GM15510 (cell line): Measurements from ENCODE around the gene EFNA5.

ENCODE experiments used
- POLR2A ChIP-seq: IDR thresholded peaks from 3 replicates; pipeline ENCODE4 v1.6.1; 2011; ENCODE audit warnings: borderline replicate concordance; ENCODE audit not compliant: insufficient read length; ENCODE audit errors: extremely low read depth

EFNA5 gene

DNA sequence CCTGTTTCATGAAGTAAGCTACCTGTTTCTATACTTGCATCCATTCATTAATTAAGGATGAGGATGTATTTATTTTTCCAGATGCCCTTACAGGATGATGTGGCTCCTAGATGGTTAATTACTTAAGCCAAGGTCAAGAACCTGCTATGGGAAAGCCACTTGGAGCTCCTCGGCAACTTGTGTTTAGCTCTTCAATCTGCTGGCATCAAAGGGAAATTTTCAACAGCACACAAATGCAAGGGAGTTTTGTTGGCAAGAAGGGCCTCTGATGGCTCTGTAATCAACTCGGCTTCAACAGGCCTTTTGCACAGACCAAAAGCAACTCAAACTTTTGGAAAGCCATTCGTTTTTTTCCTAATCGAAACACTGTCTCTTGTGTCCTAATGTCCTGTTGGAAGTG is 125.3 kb downstream of the EFNA5 start:
- no peak for TF ChIP-seq POLR2A

DNA sequence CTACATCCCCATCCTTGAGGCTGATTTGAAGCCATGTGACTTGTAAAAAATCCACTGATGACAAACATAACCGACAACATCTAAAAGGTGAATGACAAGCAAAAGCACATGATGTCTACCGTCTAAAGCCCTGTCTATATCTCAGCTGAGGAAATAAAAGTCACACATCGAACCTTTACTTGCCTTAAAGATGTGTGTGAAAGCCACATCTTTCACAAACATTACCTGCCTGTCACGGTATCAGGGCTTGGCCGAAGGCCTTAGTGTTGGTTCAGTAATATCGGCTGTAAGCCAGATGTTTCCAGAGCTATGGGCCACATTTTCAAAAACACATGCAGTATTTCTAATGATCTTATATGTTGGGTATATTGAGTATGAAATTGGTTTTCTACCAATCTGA is 125.8 kb downstream of the EFNA5 start:
- TF ChIP-seq POLR2A, result no peak

DNA sequence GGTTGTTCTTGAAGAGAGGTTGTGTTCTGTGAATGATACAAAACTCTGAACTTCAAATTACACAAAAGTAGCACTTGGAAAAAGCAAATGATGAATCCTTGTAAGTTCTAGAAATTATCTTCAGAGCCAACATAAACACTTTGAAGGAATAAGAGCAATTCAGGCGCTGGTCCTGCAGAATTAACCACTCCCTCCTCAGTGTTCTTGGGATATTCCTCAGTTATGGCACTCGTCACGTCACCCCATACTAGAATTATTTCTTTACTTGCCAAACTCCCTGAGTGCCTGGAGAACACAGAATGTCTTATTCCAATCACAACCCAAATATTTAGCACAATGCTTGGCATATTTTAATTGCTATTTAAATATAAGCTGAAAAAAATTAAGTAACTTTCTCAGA is 126.3 kb downstream of the EFNA5 start:
- no peak for TF ChIP-seq POLR2A

- TF ChIP-seq POLR2A, result no peak
These were observed 126.9 kb downstream of the EFNA5 start for GRCh38 chr5:107543868-107544267.

DNA sequence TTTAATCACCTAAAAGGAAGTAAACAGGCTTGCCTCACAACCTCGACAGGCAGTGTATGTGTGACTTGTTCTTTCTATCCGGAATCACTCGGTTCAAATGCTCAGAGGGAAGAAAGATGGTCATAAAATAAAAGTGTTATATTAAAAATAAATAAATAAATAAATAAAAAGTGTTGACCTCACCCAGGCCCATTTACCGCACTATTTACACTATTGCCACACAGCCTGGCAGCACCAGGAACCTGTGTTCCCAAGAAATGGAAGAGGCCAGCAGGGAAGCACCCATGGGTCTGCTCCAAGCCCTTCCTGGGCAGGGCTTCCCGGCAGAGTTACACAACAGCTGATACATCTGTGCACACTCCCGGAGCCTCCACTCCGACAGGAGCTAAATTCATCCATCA is 127.9 kb downstream of the EFNA5 start:
- TF ChIP-seq POLR2A, result no peak

DNA sequence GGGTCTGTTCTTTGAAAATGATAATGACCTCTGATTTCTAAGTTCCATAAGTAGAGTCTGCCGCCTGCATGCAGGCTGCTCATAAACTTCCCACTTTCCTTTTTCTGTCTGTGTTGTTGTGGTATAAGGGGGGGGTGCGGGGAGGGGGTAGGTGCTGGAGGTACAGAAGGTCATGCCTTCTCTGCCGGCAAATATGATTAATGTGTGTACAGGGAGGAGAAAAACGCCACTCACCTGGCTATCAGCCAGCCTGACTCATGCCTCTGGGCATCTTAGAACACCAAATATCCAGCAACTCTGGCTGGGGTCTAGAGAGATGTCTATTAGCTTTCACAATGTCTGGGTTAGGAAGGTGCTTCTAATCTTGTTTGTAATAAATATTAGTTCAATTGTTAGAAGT is 128.3 kb downstream of the EFNA5 start:
- TF ChIP-seq POLR2A, result no peak

DNA sequence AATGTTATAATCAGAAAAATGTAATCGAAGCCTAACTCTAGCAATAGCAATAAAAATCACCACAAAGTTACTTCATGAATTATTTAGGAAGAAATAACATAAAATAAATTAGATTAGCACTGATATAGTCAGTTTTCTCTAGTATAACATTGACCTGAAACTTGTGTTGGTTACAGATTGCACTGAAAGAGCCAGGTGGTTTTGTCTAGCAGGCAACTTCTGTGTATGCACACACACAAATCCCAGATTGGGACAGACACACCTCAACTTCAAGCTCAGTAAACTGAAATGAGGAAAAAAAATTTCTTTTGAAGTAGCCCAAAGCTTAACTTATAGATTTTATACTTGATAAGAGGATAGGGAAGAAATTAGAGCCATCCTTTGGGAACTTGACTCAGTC is 129.3 kb downstream of the EFNA5 start:
- no peak for TF ChIP-seq POLR2A

DNA sequence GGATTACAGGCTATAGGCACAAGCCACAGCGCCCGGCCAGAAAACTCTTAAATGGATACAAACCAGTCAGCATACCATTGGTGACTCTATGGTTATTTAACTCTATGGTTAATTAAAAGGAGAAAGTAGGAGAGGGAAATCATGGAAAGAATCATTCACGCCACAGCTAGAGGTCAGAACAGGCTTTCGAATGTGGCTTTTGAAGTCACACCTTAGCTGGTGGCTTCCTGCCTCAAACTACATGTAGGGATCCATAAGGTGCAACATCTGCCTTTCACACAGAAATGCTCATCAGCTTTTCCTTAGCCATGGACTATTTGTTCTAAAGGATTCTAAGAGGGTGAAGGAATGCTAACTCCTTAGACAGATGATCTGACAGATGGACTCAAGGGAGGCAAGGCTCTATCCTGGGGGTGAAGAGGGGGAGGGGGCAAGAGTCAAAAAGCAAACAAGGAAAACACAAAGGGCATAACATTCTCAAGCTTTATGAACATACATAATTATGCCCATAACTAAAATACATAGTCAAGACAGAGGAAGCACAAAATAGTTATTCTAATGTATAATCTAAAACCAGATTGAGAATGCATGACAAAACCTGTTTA is 130.9 kb downstream of the EFNA5 start:
- TF ChIP-seq POLR2A, result no peak

DNA sequence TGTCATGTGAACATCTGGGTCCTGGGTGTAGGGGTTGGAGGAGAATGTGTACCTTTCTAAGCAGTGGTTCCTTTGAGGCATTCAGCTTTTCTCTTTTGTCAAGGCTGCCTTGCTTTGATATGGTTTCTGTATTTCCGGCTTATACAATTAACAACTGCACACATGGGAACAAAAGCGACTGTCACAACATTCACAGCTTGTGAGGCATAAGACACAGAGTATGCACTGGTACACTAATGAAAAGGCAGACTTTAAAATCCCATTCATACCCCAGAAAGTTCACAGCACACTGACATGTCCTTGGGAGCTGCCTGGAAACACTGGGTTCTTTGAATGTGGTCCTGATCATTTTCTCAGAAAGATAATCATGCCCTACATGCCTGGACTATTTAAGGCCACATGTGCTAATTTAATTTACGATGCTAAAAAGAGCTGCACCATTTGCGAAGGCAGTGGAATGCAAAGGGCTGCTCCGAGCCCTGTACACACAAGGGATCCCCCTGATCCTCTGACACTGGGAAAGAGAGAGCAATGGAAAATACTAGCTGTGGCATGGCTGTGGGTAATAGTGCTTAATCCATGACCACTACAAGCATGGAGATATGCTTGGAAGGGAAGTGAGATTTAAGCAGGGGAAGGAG is 131.8 kb downstream of the EFNA5 start:
- TF ChIP-seq POLR2A, result no peak

DNA sequence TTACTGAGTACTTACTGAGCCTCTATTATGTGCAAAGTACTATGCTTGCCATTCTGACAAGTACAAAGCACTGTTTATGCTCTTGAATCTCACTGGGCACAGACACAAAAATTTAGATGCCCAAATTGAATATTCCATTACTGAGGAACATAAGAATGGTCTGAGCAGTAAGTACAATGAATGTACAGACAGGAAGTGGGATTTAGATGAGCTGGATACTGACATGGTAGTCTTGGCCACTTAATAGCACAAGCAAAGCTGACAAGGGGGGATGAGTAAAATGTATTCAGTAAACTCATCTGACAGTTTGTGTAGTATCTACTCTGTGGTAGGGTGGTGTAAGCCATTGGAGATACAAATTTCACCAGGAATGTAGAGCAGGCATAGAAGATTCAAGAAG is 132.4 kb downstream of the EFNA5 start:
- no peak for TF ChIP-seq POLR2A

DNA sequence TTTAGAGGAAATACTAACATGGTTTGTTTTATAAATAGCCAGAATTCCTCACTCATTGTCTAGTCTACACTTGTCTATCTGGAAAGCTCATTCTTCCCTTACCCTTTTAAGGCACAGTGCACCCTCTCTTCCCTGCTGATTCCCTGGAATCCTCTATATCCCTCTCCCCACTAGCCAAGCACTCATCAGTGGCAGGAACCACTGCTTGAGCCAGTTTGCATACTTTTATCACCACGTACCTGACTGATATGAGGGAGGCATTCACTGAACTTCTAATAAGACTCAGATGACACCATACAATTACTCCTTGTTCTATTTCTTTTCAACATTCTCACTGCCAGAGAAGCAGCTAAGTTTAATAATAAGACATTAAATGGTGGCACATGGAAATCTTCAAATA is 134.9 kb downstream of the EFNA5 start:
- no peak for TF ChIP-seq POLR2A

GRCh38 chr5:107533910-107534876 is 136.5 kb downstream of the EFNA5 start:
- no peak for TF ChIP-seq POLR2A

DNA sequence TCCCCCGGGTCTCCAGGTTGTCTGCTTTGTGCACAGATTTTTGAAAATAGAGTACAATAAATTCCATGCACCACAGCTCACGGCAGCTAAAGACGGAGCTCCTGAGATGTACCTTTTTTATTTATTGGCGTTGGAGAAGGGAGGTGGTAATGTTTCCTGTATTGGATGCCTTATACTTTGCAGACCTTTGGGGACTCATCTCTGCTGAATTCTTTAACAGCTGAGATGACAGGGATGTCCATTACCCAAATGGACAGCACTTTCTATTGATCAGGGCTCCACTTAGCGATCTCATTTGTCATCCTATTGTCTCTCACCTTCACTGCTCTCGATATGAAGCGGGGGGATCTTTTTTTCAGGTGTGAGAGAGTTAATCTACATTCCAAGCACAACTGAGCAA is 137.8 kb downstream of the EFNA5 start:
- no peak for TF ChIP-seq POLR2A

DNA sequence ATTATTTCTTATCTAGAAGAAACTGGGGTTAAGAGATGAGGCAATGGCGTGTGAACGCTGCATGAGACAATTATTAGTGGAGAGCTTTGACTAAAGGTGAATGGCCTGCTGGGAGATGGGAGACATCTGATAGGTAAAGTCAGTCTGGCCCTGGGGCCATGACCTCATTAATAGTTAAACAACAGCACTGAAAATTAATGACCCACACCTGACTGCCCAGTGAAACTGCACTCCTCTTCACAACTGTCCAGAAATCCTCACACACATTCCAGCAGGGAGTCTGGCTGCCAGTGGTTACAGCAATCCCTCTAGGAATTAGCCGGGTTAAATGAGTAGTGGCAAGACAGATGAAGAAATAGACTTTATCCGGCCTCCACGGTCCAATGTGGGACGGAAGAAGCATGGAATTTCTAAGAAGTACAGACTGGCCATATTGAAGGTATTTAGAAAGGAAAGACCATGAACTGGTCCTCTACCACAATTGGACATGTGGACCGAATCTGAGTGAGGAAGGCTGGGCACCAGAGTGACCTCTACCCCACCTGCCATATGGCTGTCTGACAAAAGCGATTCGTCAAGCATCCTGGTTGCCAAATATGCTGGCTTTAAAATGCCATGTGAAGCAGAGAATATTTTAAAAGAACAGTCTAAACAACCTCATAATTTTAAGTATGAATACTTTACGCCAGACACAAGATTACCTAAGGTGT is 138.4 kb downstream of the EFNA5 start:
- no peak for TF ChIP-seq POLR2A

GRCh38 chr5:107531308-107531707 is 139.4 kb downstream of the EFNA5 start:
- TF ChIP-seq POLR2A, result no peak
